WERI-Rb-1 (cell line): ENCODE measurements around the gene PPP1R3F.

Experiments
- DNase-seq: peaks from one replicate; pipeline ENCODE4 v3.0.0-alpha.2; 2020
- H3K27ac ChIP-seq: fragments of 250-450 bp; sonication (Bioruptor Pico); 2 replicates; pipeline ENCODE4 v1.5.1; 2020; ENCODE audit warnings: mild to moderate bottlenecking, moderate library complexity
- H3K27me3 ChIP-seq: fragments of 250-450 bp; sonication (Bioruptor Pico); 2 replicates; pipeline ENCODE4 v1.5.1; 2021; ENCODE audit warnings: mild to moderate bottlenecking, low read depth, moderate library complexity; ENCODE audit not compliant: insufficient read depth, severe bottlenecking
- H3K36me3 ChIP-seq: fragments of 250-450 bp; sonication (Bioruptor Pico); 2 replicates; pipeline ENCODE4 v1.5.1; 2020; ENCODE audit warnings: mild to moderate bottlenecking, moderate library complexity
- H3K4me3 ChIP-seq: 2 replicates; pipeline ENCODE4 v1.5.1; 2011; ENCODE audit warnings: low read depth, mild to moderate bottlenecking, control low read depth, low read length
- H3K9me3 ChIP-seq: fragments of 250-450 bp; sonication (Bioruptor Pico); 2 replicates; pipeline ENCODE4 v1.5.1; 2021; ENCODE audit warnings: mild to moderate bottlenecking, moderate library complexity; ENCODE audit not compliant: severe bottlenecking
- TF ChIP-seq, protein P1 (sequence below): IDR thresholded peaks from 2 replicates; pipeline ENCODE4 v1.5.1; 2011; ENCODE audit warnings: low read depth, mild to moderate bottlenecking, control low read depth, inconsistent platforms, low read length

The PPP1R3F gene

DNA sequence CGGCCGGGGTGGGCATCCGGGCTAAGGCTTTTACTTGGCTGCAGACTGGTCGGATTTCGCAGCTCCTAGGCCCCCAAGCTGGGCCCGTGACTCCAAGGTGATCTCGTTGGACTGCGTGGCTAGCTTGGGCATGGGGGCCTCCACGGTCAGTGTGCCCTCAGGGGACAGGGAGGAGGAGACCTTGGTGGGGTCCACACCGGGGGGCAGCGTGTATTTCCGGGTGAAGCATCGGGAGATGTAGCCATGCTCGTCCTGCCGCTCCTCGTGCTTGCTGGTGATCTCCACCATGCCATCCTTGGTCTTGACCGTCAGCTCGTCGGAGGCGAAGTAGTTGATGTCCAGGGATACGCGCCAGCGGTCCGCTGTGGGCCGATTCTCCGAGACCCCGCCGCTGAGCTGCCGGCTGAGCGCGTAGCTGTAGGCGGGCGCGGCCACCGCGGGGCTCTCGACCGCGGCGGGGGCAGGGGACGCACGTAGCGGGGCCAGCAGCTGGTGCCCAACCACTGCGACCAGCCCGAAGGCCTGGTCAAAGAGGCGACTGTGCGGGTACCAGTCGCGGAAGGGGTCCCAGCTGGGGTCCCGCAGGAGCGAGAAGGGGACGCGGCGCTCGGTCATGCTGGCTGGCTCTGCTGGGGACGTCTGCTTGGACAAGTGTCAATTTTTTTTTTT, 35.6 kb upstream of the PPP1R3F start:
- DNase-seq = no peak
- peak overlapping the region; percentile 89 for H3K27ac ChIP-seq
- TF ChIP-seq, protein P1, sequence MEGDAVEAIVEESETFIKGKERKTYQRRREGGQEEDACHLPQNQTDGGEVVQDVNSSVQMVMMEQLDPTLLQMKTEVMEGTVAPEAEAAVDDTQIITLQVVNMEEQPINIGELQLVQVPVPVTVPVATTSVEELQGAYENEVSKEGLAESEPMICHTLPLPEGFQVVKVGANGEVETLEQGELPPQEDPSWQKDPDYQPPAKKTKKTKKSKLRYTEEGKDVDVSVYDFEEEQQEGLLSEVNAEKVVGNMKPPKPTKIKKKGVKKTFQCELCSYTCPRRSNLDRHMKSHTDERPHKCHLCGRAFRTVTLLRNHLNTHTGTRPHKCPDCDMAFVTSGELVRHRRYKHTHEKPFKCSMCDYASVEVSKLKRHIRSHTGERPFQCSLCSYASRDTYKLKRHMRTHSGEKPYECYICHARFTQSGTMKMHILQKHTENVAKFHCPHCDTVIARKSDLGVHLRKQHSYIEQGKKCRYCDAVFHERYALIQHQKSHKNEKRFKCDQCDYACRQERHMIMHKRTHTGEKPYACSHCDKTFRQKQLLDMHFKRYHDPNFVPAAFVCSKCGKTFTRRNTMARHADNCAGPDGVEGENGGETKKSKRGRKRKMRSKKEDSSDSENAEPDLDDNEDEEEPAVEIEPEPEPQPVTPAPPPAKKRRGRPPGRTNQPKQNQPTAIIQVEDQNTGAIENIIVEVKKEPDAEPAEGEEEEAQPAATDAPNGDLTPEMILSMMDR = no peak
- H3K4me3 ChIP-seq = no peak overlapping the region
- no peaks in the 10 kb centered on the region for H3K9me3 ChIP-seq
- peaks cover 5% of the 10 kb centered on the region for H3K27me3 ChIP-seq
- peaks cover 8% of the 10 kb centered on the region for H3K36me3 ChIP-seq

DNA sequence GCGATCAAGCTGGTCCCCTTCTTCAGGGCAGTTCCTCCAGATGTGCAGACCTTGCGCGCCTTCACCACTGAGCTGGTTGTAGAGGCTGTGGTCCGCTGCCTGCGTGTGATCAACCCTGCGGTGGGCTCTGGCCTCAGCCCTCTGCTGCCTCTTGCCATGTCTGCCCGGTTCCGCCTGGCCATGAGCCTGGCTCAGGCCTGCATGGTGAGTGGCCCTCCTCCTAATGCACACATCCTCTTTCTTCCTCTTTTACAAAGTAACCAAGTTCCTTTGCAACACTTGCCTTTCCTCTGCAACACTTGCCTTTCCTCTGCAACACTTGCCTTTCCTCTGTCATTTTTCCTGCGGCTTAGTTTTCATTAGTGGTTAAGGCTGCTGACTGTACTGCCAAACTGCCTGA, 32.5 kb upstream of the PPP1R3F start:
- no peak for DNase-seq
- peaks cover 5% of the 10 kb centered on the region for H3K27me3 ChIP-seq
- H3K4me3 ChIP-seq = no peak overlapping the region
- no peak overlapping the region for H3K27ac ChIP-seq
- no peaks in the 10 kb centered on the region for H3K9me3 ChIP-seq
- no peaks in the 10 kb centered on the region for H3K36me3 ChIP-seq
- TF ChIP-seq, protein P1 = no peak

DNA sequence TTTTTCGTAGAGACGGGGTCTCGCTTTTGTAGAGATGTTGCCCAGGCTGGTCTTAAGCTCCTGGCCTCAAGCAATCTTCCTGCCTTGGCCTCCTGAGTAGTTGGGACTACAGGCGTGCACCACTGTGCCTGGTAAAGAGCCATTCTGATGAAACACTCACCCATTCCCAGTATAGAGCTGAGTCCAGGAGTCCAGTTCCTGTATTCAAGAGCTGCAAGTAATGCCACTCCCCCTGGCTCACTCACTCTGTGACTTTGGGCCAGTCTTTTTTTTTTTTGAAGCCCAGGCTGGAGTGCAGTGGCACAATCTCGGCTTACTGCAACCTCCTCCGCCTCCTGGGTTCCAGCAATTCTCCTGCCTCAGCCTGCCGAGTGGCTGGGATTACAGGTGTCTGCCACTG, 30.9 kb upstream of the PPP1R3F start:
- TF ChIP-seq, protein P1 = no peak
- Histone ChIP-seq H3K27me3 (peaks cover 5% of the 10 kb centered on the region), H3K4me3 (no peak overlapping the region), H3K9me3 (no peaks in the 10 kb centered on the region), H3K36me3 (no peaks in the 10 kb centered on the region), H3K27ac (no peak overlapping the region)
- no peak for DNase-seq

DNA sequence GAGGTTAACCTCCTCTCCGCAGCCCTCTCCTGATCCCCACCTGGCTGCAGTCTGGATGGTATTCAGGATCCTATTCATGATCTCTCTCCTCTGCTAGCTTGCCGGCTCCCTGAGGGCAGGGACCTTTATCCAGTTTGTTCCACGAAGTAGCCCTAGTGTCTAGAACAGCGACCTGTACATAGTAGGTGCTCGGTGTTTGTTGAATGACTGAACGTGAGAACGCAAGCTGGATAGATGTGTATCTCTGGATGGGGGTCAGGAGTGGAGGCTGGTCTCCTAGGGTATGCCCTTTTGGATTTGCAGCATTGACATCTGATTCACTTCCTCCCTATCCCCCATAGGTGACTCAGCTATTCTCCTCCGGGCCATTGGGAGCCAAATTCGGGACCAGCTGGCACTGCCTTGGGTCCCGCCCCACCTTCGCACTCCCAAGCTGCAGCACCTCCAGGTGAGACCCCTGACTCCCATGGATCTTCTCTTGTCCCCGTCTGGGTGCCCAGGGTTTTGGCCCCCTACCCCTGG, 27.0 kb upstream of the PPP1R3F start:
- TF ChIP-seq, protein P1 = no peak
- no peaks in the 10 kb centered on the region; the same call in 1 of the 2 replicates for H3K36me3 ChIP-seq
- no peak overlapping the region for H3K27ac ChIP-seq
- H3K4me3 ChIP-seq = no peak overlapping the region
- peaks cover 6% of the 10 kb centered on the region for H3K27me3 ChIP-seq
- DNase-seq = no peak
- H3K9me3 ChIP-seq = no peaks in the 10 kb centered on the region

DNA sequence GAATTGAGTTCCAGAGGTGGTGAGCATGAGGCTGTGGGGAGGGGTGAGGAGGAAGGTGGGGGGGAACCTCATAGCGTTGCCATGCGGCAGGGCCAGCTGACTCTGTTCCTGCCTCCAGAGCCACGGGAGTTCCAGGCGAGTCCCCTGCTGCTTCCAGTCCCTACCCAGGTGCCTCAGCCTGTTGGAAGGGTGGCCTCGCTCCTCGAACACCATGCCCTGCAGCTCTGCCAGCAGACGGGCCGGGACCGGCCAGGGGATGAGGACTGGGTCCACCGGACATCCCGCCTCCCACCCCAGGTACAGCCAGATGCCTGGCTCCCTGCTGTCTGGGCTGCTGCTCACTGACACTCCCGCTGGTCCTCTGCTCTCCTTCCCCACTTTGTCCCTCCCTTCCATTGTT, 26.4 kb upstream of the PPP1R3F start:
- peaks cover 6% of the 10 kb centered on the region for H3K27me3 ChIP-seq
- H3K9me3 ChIP-seq = no peaks in the 10 kb centered on the region
- no peak for DNase-seq
- H3K27ac ChIP-seq = no peak overlapping the region
- TF ChIP-seq, protein P1 = no peak
- no peaks in the 10 kb centered on the region; the same call in 1 of the 2 replicates for H3K36me3 ChIP-seq
- H3K4me3 ChIP-seq = no peak overlapping the region

DNA sequence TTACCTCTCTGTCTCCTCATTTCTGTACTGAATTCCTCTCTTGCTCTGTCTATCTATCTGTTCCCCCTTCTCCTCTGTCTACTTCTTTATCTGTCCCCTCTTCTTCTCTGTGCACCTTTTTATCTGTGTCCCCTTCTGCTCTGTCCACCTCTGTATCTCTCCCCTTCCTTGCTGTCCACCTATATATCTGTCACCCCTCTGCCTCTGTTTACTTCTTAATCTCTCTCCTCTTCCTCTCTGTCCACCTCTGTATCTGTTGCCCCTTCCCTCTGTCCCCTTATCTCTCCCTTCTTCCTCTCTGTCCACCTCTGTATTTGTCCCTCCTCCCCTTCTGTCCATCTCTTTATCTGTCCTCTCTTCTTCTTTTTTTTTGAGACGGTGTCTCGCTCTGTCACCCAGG, 25.4 kb upstream of the PPP1R3F start:
- DNase-seq = no peak
- Histone ChIP-seq H3K27ac (no peak overlapping the region), H3K36me3 (no peaks in the 10 kb centered on the region; the same call in 1 of the 2 replicates), H3K4me3 (no peak overlapping the region), H3K9me3 (no peaks in the 10 kb centered on the region), H3K27me3 (peaks cover 6% of the 10 kb centered on the region)
- TF ChIP-seq, protein P1 = no peak
